NCI-H2196 treated with DMSO at 0.1 percent for 48 hours (cell line): ENCODE measurements around the gene MOB3C.

Source experiments
- DNase-seq: peaks from one replicate; lab custom pipeline; 2025; ENCODE audit not compliant: unreplicated experiment; lab: John Stamatoyannopoulos, UW

Gene MOB3C

GRCh38 chr1:46580140-46580903 is 36.3 kb downstream of the MOB3C start:
- DNase-seq = no peak

DNA sequence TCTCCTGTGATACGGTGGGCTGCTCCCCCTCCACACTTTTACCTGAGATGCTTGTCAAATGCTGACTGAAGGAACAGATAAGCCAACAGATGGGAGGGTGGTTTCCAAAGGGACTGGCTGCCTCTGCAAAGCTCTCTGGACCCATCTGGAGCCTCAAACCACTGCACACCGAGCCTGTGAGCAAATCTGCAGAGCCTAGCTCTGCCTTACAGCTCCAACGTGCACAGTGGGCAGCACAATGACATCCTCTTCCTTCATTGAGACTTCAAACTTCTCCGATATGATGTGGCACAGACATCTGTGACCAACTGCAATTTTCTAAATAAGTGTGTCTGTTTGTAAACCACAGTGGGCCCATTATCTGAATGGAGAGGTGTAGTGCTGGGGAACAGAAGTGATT is 38.9 kb downstream of the MOB3C start:
- DNase-seq = no peak

- no peak for DNase-seq
Measured at GRCh38 chr1:46576596-46576995, 40.0 kb downstream of the MOB3C start.

DNA sequence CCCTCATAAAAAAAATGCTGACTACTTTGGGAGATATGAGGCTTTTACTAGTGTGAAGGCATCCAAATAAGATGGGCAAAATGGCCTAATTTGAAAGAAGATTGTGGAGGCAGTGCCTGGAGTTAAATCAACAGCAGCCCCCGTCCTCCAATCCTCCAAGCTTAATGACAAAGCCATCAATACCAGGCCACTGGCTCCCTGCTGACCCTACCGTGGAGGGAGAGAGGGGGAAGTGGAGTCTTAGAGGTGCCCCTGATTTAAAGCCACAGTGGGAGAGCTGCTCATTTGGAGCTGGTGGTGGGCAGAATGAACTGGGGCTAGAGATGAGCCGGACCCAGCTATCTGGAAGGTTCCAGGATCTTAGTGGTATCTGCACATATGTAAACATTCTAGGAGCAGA is 40.8 kb downstream of the MOB3C start:
- DNase-seq = no peak

DNA sequence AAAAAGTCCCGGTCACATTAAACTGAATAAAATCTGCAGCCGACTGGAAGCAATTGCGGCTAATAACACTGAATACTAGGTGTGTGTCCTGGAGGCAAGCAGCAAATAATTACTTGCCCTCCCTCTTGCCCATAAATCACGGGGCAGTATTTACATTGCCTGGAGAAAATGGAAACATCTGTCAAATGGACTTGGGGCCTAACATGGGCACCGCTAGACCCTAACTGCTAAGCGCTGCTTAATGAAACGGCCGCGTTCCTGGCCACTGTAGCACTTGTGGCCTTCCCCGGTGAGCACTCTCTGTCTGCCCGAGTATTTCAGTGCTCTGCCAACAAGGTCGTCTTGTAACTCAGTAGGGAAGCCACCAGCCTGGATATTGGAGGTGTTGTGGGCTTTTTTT is 41.3 kb downstream of the MOB3C start:
- DNase-seq = no peak

GRCh38 chr1:46571691-46572225 is 44.9 kb downstream of the MOB3C start:
- DNase-seq = no peak

DNA sequence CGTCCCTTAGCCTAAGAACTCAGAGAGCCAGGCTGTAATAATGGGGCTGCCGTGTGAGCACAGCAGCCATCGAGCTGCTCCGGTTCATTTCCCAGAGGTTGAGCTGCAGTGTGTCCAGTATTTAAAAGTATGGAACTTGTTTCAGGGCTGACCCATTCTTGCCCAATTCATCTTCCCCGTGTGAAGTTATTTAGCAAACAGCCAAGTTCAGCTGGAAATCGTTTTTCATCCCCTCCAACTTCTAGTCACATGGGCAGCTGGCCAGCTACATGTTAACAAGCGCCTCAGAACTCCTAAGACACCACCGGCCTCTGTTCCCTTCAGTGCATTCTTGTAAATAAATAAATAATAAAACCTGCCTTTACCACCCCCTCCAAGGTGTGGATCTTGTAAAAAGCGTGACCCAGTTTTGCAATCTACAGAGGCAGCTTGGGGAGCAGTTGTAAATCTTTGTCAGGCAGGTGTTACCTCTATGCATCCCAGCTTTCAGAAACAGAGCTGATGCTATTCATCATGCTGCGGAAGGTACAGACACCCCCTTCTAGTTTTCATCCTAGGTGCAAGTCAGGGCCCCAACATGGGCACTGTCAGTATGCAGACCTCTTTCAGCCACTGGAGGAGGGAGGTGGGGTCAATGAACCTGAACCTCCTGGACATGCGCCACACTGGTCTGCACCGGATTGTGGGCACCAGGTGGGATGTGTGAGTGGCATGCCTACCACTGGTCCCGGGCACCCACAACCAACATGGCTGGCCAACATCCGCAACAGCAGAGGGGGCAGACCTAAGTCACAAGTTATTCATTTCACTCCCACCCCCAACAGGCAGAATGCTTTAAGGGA is 46.5 kb downstream of the MOB3C start:
- DNase-seq = no peak

DNA sequence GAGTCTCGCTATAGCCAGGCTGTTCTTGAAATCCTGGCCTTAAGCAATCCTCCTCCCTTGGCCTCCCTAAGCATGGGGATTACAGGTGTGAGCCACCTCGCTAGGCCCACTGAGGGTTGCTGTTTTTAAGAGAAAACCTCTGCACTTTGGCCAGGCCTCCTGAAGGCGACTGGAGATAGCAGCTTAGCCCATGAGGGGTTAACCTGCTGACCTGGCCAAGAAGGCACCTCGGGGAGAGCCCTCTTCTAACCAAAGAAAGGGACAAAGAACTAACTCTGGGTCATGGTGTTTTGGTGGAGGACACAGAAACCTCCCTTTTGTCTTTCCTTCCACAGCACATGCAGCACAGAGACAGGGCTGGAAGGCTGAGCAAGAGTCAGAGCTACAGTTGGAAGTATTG is 47.5 kb downstream of the MOB3C start:
- DNase-seq = no peak

GRCh38 chr1:46568461-46568891 is 48.1 kb downstream of the MOB3C start:
- DNase-seq = no peak

GRCh38 chr1:46563341-46563740 is 53.3 kb downstream of the MOB3C start:
- DNase-seq = no peak

DNA sequence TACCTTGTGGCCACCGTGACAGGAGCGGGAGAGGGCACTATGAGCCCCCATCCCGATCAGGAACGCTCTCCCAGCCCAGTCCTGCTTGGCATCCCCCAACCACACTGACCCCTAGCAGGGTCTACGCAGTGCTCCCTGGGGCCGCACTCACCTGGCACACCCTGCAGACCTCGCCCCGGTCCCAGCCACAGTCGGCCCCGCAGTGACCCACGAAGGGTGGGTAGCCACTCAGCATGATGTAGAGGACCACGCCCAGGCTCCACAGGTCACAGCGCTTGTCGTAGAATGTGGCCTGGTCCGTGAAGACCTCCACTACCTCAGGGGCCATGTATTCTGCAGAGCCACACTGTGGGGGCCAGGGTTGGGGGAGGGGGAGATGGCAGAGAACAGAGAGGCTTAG is 54.1 kb downstream of the MOB3C start:
- no peak for DNase-seq

DNA sequence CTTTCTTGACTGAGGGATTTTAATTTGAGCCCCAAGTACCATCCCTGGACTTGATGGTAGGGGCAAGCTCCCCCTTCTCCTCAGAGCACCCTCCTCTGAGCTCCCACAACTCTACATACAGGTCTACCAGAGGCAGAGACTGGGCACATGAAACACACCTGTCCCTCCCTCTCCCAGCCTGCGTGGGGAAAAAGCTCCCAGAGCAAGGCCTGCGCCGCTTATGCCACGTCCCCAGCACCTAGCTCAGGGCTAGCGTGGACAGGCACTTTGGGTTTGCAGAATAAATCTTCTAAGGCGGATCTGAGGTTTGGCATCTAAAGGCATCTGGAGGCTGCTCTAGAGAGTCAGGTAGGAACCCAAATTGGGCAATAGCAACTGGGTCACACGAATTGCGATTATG is 57.6 kb downstream of the MOB3C start:
- no peak for DNase-seq

DNA sequence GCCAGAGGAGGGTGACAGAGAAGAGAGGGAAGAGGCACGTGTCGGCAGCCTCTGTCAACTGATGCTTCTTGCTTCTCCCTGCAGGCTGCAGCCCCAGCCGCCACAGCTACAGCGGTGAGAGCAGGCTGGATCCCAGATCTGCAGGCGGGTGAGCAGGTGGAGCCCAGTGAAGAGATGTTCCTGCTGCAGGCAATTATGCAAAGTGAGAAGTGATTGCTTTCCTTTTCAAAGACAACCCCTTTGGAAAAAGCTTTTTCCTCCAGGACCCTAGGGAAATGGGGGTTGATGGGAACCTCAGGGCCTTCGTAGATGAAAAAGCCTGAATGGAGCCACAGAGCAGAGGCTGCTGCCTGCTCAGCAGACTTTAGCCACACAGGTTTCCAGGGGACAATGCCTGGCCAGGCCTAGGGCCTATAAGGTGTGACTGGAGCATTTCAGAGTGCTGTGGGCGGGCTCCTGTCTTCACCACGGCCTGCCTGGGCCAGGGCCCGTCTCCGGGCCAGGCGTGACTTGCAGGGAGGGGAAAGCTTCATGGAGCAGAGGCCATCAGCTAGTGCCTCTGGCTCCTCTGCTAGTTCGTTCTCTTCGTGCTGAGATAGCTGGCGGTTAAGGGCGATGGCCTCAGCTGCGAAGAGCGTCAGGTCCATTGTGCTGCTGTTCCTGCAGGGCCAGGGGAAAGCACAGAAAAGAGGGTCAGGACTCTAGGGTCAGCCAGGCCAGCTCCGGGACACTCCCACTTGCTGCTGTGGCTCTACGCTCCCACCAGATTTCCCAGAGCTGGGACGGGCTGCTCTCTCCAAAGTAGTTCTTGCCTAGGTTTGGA is 58.3 kb downstream of the MOB3C start:
- no peak for DNase-seq
